ENCODE data around the gene COMTD1.

GRCh38 chr10:75239096-75239790, 3.5 kb upstream of the COMTD1 start:
- TF ChIP-seq POLR2A (IDR thresholded peaks at IDR 0.05) (no peak), CTCF (IDR thresholded peaks at IDR 0.05) (no peak)
